Duodenal mucosa (tissue), 2 donors: ENCODE measurements around the gene MYO1D.

ENCODE experiments used
- H3K27ac ChIP-seq: one replicate; pipeline ENCODE4 v1.7.0; 2013; ENCODE audit warnings: low read depth, low read length
- H3K27me3 ChIP-seq, 2 donors: one replicate each; pipeline ENCODE4 v1.7.0; 2013; ENCODE audit warnings: low read length in 2 of 2, control low read depth in 1 of 2; ENCODE audit not compliant: insufficient read depth in 2 of 2, control insufficient read depth in 1 of 2
- H3K36me3 ChIP-seq, 2 donors: one replicate each; pipeline ENCODE4 v1.7.0; 2013; ENCODE audit warnings: low read length in 2 of 2, control low read depth in 1 of 2; ENCODE audit not compliant: insufficient read depth in 2 of 2, control insufficient read depth in 1 of 2
- H3K4me1 ChIP-seq, 2 donors: one replicate each; pipeline ENCODE4 v1.7.0; 2013; ENCODE audit warnings: low read length in 2 of 2, control low read depth in 1 of 2; ENCODE audit not compliant: insufficient read depth in 2 of 2, control insufficient read depth in 1 of 2
- H3K4me3 ChIP-seq, 2 donors: one replicate each; pipeline ENCODE4 v1.7.0; 2013; ENCODE audit warnings: low read length in 2 of 2, low read depth in 1 of 2
- H3K9ac ChIP-seq, 2 donors: one replicate each; pipeline ENCODE4 v1.7.0; 2013; ENCODE audit warnings: low read length in 2 of 2, low read depth in 1 of 2
- H3K9me3 ChIP-seq, 2 donors: one replicate each; pipeline ENCODE4 v1.7.0; 2013; ENCODE audit warnings: low read length in 2 of 2, control low read depth in 1 of 2; ENCODE audit not compliant: control insufficient read depth in 1 of 2

MYO1D gene

DNA sequence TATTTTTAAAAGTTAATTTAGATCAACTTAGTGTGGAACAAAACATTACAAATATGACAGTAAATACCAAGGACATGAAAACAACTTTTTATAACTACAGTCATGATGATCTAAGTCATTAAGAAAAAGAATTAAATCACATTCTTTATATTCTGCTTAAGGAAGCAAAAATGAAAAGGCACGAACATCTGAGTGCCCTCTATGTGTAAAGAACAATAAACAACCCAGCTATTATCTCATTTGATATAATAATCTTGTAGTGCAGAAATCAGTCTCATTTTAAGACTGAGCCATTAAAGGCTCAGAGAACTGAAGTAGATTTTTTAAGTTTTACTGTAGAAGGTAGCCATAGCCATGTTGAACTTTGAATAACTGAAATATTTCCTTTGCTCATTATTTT lies 13.4 kb downstream of the MYO1D start:
- no peaks in the 10 kb centered on the region for H3K9me3 ChIP-seq
- no peaks in the 10 kb centered on the region for H3K27me3 ChIP-seq
- no peak overlapping the region for H3K9ac ChIP-seq
- H3K36me3 ChIP-seq: no peaks in the 10 kb centered on the region
- no peak overlapping the region for H3K27ac ChIP-seq
- no peak overlapping the region for H3K4me3 ChIP-seq
- peaks cover 6 to 33% of the 10 kb centered on the region in 2 donors for H3K4me1 ChIP-seq

DNA sequence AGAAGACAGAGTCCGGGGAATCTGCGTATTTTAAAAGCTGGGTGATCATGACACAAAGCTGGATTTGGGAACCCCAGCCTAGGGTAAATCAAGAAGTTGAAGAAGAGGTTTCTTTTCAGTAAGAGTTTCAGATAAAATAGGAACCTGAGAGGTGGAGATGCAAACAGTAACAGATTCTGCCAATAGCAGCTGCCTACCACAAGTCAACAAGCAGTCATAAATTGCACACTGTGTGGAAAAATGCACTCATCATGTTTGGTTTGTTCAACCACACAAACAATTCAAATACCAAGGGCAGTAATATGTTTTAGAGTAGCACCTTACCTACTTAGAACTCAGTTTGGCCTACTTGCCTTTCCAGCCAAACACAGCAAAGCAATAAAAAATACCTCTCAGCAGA lies 14.0 kb downstream of the MYO1D start:
- no peaks in the 10 kb centered on the region for H3K27me3 ChIP-seq
- H3K9me3 ChIP-seq: no peaks in the 10 kb centered on the region
- H3K27ac ChIP-seq: no peak overlapping the region
- peaks cover 4 to 27% of the 10 kb centered on the region in 2 donors for H3K4me1 ChIP-seq
- H3K36me3 ChIP-seq: no peaks in the 10 kb centered on the region
- no peak overlapping the region for H3K4me3 ChIP-seq
- no peak overlapping the region for H3K9ac ChIP-seq

DNA sequence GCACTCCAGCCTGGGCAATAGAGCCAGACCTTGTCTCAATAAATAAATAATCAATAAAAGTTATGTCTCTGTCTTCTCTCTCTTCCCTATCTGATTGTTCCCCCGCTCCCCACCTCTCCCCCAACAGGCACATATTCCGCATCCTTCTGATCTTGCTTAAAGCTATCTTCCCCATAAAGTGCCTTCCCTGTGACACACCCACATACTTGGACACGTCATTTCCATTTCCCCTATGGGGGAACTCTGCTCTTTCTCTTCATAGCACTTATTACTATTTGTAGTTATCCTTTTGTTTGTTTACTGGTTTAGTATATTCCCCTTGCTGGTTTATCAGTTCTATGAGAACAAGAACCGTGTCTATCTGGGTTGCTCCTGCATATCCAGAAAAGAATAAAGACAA lies 14.9 kb downstream of the MYO1D start:
- Histone ChIP-seq H3K9me3 (no peaks in the 10 kb centered on the region), H3K9ac (no peak overlapping the region), H3K27ac (no peak overlapping the region), H3K27me3 (no peaks in the 10 kb centered on the region), H3K36me3 (no peaks in the 10 kb centered on the region), H3K4me1 (peaks cover 4 to 26% of the 10 kb centered on the region in 2 donors), H3K4me3 (no peak overlapping the region)

DNA sequence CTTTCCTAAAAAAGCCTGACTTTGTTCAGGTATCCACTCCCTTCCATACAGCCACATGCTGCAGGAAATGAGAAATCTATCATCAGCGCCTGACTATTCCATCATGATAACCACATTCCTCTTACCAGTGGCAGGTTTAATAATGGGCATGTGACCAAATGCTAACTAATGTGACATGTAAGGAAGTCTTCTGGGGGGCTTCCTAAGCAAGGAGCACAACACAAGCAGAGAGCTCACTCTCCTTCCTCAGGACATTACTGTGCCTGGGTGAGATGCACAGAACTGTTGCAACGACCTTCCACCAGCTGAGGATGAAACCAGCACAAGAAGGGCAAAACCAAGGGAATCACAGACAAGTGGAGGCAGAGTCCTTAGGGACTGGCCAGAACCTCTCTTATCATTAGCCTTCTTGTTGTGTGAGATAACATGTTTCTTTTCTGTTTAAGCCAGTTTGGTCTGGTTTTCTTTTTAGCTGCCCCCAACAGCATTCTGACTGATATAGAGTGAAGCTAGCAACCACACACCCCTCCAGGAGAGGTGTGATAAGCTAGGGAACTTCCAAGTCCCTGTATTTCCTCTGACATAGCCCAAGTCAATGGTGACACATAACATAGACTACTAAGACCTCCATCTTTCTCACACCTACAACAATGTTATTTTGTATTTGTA lies 16.9 kb downstream of the MYO1D start:
- Histone ChIP-seq H3K4me1 (peaks cover 4 to 36% of the 10 kb centered on the region in 2 donors), H3K4me3 (no peak overlapping the region), H3K27ac (no peak overlapping the region), H3K36me3 (no peaks in the 10 kb centered on the region), H3K9ac (no peak overlapping the region), H3K9me3 (no peaks in the 10 kb centered on the region), H3K27me3 (no peaks in the 10 kb centered on the region)

DNA sequence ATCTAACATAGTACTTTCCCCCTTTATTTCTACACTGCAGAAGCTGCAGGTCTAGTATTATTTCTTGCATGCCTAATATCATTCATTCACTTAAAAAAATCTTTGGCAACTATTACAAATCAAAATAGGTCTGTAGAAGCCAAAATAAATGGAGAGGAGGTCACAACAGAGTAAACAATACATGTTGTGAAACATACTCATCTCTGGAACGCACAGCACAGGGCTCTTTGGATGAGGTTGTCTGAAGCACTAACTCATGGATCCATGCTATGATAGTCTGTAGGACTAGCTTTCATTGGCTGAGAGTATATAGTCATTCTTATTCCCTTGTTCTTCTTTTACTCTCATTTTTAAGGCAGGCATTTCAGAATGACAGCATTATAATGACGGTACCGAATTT lies 21.3 kb downstream of the MYO1D start:
- no peaks in the 10 kb centered on the region for H3K9me3 ChIP-seq
- no peaks in the 10 kb centered on the region for H3K36me3 ChIP-seq
- H3K4me3 ChIP-seq: no peak overlapping the region
- H3K27ac ChIP-seq: no peak overlapping the region
- no peak overlapping the region for H3K9ac ChIP-seq
- peaks cover 9 to 30% of the 10 kb centered on the region in 2 donors for H3K4me1 ChIP-seq
- no peaks in the 10 kb centered on the region for H3K27me3 ChIP-seq

DNA sequence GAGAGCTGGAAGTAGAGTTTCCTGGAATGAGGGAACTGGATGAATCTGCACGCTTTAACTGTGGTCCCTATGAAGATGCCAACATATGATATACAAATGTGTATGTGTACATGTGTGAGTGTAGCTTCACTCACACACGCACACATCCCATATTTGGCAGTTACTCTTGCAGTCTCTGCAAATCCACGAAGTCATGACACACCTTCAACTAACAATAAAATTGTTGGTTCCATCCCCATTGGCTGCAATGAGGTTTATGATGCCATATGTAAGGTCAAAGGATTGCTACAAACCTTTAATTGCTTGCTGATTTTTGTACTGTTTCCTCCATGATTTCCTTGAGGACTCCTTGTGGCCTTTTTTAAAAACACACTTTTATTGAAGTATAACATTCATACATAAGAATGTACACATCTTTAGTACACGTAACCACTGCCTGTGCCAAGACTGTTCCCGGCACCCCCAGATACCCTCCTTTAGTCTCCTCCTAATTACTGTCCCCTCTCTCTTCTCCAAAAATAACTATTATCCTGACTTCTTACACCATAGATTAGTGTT lies 22.0 kb downstream of the MYO1D start:
- H3K27me3 ChIP-seq: no peaks in the 10 kb centered on the region
- no peaks in the 10 kb centered on the region for H3K9me3 ChIP-seq
- H3K4me1 ChIP-seq: peaks cover 9 to 30% of the 10 kb centered on the region in 2 donors
- peak overlapping the region; percentile 53 to 57 for H3K4me3 ChIP-seq
- H3K9ac ChIP-seq: peak overlapping the region in 1 of 2 donors; percentile 27
- peak overlapping the region; percentile 43 for H3K27ac ChIP-seq
- no peaks in the 10 kb centered on the region for H3K36me3 ChIP-seq

DNA sequence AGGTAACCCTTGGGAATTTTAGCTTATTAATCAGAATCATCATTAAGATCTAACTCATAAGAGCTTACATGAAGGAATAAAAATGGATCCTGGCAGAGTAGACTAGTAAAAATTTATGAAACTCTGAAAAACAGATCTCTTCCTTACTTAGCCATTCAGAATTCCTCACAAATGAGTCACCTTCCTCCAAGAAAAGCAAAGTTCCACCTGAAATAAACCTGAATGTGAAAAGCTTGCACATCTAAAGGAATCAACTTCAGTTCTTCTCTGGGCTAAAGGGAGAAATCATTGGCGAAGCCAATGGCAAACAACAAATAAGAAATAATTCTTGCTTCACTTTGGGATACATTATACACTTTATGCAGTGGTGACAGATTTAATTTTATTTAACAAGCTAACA lies 22.7 kb downstream of the MYO1D start:
- Histone ChIP-seq H3K27me3 (no peaks in the 10 kb centered on the region), H3K9me3 (no peaks in the 10 kb centered on the region), H3K4me3 (peak overlapping the region in 1 of 2 donors; percentile 57), H3K9ac (peak overlapping the region in 1 of 2 donors; percentile 27), H3K4me1 (peaks cover 9 to 30% of the 10 kb centered on the region in 2 donors), H3K36me3 (no peaks in the 10 kb centered on the region), H3K27ac (peak overlapping the region; percentile 43)

DNA sequence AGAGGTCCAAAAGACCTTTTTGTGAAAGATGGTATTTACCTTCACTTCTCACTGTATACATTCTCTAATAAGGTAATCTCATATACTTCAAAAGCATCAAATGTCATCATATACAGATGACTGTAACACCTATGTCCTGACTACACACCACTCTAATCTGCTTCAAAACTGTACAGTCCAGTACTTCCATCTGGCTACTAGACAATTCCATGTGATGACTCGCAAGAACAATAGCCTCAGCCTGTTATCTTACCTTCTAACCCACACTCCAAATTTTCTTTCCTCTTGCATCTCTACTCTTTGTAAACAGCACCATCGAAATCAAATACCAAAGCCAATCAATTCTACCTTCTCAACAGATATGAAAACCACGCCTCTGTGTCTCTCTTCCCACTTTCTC lies 24.1 kb downstream of the MYO1D start:
- H3K4me3 ChIP-seq: no peak overlapping the region
- H3K9ac ChIP-seq: no peak overlapping the region
- H3K4me1 ChIP-seq: peaks cover 9 to 38% of the 10 kb centered on the region in 2 donors
- H3K9me3 ChIP-seq: no peaks in the 10 kb centered on the region
- H3K27ac ChIP-seq: no peak overlapping the region
- H3K36me3 ChIP-seq: no peaks in the 10 kb centered on the region
- H3K27me3 ChIP-seq: no peaks in the 10 kb centered on the region

DNA sequence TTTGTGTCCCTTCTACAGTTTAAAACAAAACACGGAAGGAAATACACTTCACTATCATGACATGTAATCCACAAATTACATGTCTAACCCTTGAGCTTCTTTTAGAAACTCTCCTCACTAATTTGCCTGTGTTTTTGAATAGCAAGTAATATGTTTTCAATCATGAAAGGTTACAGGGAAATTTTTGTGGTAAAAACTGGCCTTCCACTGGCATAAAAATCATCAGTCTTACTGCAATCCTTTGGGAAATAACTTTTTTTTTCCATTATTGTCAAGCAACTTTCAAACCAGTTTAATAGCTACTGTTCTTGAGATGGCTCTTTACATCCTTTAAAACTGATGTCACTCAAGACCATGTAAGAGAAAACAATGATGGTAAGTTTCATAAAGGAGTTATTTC lies 27.0 kb downstream of the MYO1D start:
- H3K4me1 ChIP-seq: peaks cover 9 to 36% of the 10 kb centered on the region in 2 donors
- H3K27me3 ChIP-seq: no peaks in the 10 kb centered on the region
- no peak overlapping the region for H3K9ac ChIP-seq
- H3K9me3 ChIP-seq: no peaks in the 10 kb centered on the region
- no peak overlapping the region for H3K4me3 ChIP-seq
- no peak overlapping the region for H3K27ac ChIP-seq
- H3K36me3 ChIP-seq: no peaks in the 10 kb centered on the region

DNA sequence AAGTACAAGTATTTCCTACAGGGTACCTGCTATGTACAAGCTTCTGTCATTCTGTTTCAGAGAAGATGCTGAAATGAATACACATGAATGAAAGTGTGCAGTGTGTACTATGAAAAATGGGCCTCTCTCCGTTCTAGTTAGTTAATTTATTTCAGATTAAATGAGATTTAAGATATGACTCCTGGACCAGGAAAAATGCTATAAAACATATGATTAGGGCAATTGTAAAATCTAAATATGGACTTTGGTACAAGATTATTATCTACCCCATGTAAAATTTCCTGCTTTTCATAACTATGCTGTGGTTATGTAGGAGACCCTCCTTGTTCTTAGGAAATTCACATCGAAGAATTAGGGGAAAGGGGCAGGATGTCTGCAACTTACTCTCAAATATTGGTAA lies 28.9 kb downstream of the MYO1D start:
- Histone ChIP-seq H3K36me3 (no peaks in the 10 kb centered on the region), H3K27me3 (no peaks in the 10 kb centered on the region), H3K27ac (no peak overlapping the region), H3K9me3 (no peaks in the 10 kb centered on the region), H3K9ac (no peak overlapping the region), H3K4me1 (peaks cover under 1 to 21% of the 10 kb centered on the region in 2 donors), H3K4me3 (no peak overlapping the region)
